ENCODE data around the gene STK4. TPM values are rescaled to one million over a fixed set of nuclear protein-coding genes. Genes with fewer than 3 reads are reported as not detected.

Gene STK4
- total and polyA plus RNA-seq, 2 of the 8 experiments (the other 6 are each of a cell fraction or from before 2014, with no cell fraction given) = 12.0 to 34.3 TPM

DNA sequence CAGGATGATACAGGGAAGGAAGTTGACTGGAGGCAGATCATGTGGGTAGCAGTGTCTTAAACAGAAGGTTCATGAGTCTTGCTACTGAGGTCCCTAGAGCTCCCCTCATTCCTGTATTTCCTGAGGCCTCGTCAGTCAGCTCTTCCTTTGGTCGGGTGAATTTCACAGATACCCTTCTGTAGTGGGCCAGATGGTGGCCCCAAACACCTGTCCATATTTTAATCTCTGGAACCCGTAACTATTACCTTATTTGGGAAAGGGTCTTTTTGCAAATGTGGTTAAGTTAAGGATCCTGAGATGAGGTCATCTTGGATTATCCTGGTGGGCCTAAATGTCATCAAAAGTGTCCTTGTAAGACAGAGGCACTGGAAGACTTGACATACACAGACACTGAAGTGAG is 125.1 kb downstream of the STK4 start (continued):
- TF ChIP-seq TCF12 (IDR thresholded peaks at IDR 0.05; ENCODE audit: low read depth, low read length) = no peak
- no peak for TF ChIP-seq EGR1 (IDR thresholded peaks at IDR 0.05; ENCODE audit: borderline replicate concordance, low read depth, low read length)
- TF ChIP-seq CTBP2 (IDR thresholded peaks at IDR 0.05; ENCODE audit: borderline replicate concordance, insufficient read depth, insufficient read length, low read length) = no peak
- no peak for TF ChIP-seq NRF1 (IDR thresholded peaks at IDR 0.05; ENCODE audit: low read depth, low read length)
- TF ChIP-seq CREB1 (IDR thresholded peaks at IDR 0.05) = no peak

All from H1 (cell line).